HEK293T (cell line): ENCODE results near the gene PLD5.
"Not testable (repeated sequence)": the region's sequence is repeated elsewhere in the genome, so short reads cannot be mapped to it uniquely, and the experiment has no call there.

Experiments used
- CTCF ChIA-PET: fragments of 350-600 bp; formaldehyde crosslinking; extraction: SDS; loops from one replicate; lab custom pipeline; 2021; ENCODE audit warnings: antibody characterized with exemption, inconsistent platforms; lab: Yijun Ruan, JAX
- POLR2A ChIA-PET: fragments of 350-600 bp; formaldehyde crosslinking; extraction: SDS; loops from one replicate; lab custom pipeline; 2020; ENCODE audit warnings: antibody characterized with exemption, inconsistent platforms; lab: Yijun Ruan, JAX
- DNase-seq: peaks from one replicate; pipeline ENCODE4 v3.0.0; 2012; ENCODE audit warnings: mixed read lengths; ENCODE audit errors: extremely low spot score
- ARNT ChIP-seq: fragments of 450-650 bp; IDR thresholded peaks from 2 replicates; pipeline ENCODE4 v1.6.1; 2017; ENCODE audit warnings: mild to moderate bottlenecking
- BHLHE40 ChIP-seq: fragments of 450-650 bp; IDR thresholded peaks from 2 replicates; pipeline ENCODE4 v1.6.1; 2016; ENCODE audit warnings: mild to moderate bottlenecking, moderate library complexity, borderline replicate concordance
- CTBP1 ChIP-seq: fragments of 450-650 bp; IDR thresholded peaks from 2 replicates; pipeline ENCODE4 v1.6.1; 2016; ENCODE audit warnings: borderline replicate concordance
- ELF4 ChIP-seq: fragments of 450-650 bp; IDR thresholded peaks from 2 replicates; pipeline ENCODE4 v1.6.1; 2017; ENCODE audit warnings: antibody characterized with exemption
- FOXA1 ChIP-seq: fragments of 450-650 bp; IDR thresholded peaks from 2 replicates; pipeline ENCODE4 v1.6.1; 2016; ENCODE audit warnings: mild to moderate bottlenecking
- FOXK2 ChIP-seq: fragments of 450-650 bp; IDR thresholded peaks from 2 replicates; pipeline ENCODE4 v1.6.1; 2016; ENCODE audit warnings: mild to moderate bottlenecking
- FOXM1 ChIP-seq: fragments of 450-650 bp; IDR thresholded peaks from 2 replicates; pipeline ENCODE4 v1.6.1; 2017; ENCODE audit warnings: mild to moderate bottlenecking, borderline replicate concordance
- HDGF ChIP-seq: fragments of 450-650 bp; IDR thresholded peaks from 2 replicates; pipeline ENCODE4 v1.6.1; 2017; ENCODE audit warnings: antibody characterized with exemption, borderline replicate concordance
- L3MBTL2 ChIP-seq: fragments of 450-650 bp; conservative IDR thresholded peaks from 2 replicates; pipeline ENCODE4 v1.6.1; 2016; ENCODE audit warnings: mild to moderate bottlenecking
- LEF1 ChIP-seq: fragments of 450-650 bp; IDR thresholded peaks from 2 replicates; pipeline ENCODE4 v1.6.1; 2017; ENCODE audit warnings: mild to moderate bottlenecking, borderline replicate concordance
- NFRKB ChIP-seq: fragments of 450-650 bp; IDR thresholded peaks from 2 replicates; pipeline ENCODE4 v1.6.1; 2016; ENCODE audit warnings: mild to moderate bottlenecking, moderate library complexity
- SP1 ChIP-seq: fragments of 450-650 bp; IDR thresholded peaks from 2 replicates; pipeline ENCODE4 v1.6.1; 2017
- SUZ12 ChIP-seq: fragments of 450-650 bp; IDR thresholded peaks from 2 replicates; pipeline ENCODE4 v1.6.1; 2016; ENCODE audit warnings: mild to moderate bottlenecking
- TARDBP ChIP-seq: fragments of 450-650 bp; IDR thresholded peaks from 2 replicates; pipeline ENCODE4 v1.6.1; 2016
- ZNF384 ChIP-seq: fragments of 450-650 bp; IDR thresholded peaks from 2 replicates; pipeline ENCODE4 v1.6.1; 2016
- TF ChIP-seq, protein P1 (sequence below): fragments of 450-650 bp; IDR thresholded peaks from 2 replicates; pipeline ENCODE4 v1.6.1; 2016

Gene PLD5

DNA sequence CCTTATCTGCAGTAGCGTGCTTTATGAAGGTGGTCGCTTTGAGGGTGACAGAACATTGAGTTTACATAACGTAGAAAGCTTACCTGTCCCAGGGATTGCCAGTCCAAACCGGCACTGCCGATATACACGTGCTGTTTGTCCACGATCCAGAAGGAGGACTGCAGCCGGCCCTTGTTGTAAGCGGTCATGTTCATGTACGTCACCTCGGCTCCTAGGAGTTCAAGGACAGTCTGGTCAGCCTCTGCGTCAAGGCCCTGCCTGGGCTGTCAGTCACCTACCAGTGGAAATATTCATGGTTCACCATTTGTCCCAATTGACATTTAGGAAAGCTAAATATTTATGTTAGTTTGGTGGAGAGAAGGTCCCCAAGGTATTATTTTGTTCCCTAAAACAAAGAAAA, 304.6 kb downstream of the PLD5 start:
- no peak for TF ChIP-seq BHLHE40
- TF ChIP-seq LEF1 = no peak
- TF ChIP-seq TARDBP = no peak
- TF ChIP-seq NFRKB = no peak
- no peak for TF ChIP-seq ZNF384
- no peak for TF ChIP-seq CTBP1
- TF ChIP-seq, protein P1, sequence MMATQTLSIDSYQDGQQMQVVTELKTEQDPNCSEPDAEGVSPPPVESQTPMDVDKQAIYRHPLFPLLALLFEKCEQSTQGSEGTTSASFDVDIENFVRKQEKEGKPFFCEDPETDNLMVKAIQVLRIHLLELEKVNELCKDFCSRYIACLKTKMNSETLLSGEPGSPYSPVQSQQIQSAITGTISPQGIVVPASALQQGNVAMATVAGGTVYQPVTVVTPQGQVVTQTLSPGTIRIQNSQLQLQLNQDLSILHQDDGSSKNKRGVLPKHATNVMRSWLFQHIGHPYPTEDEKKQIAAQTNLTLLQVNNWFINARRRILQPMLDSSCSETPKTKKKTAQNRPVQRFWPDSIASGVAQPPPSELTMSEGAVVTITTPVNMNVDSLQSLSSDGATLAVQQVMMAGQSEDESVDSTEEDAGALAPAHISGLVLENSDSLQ = no peak
- no peak for TF ChIP-seq HDGF
- TF ChIP-seq SUZ12 = no peak
- TF ChIP-seq FOXM1 = no peak
- TF ChIP-seq FOXA1 = no peak
- TF ChIP-seq ELF4 = no peak
- POLR2A ChIA-PET = no interaction called here
- CTCF ChIA-PET = no interaction called here
- DNase-seq = no peak

DNA sequence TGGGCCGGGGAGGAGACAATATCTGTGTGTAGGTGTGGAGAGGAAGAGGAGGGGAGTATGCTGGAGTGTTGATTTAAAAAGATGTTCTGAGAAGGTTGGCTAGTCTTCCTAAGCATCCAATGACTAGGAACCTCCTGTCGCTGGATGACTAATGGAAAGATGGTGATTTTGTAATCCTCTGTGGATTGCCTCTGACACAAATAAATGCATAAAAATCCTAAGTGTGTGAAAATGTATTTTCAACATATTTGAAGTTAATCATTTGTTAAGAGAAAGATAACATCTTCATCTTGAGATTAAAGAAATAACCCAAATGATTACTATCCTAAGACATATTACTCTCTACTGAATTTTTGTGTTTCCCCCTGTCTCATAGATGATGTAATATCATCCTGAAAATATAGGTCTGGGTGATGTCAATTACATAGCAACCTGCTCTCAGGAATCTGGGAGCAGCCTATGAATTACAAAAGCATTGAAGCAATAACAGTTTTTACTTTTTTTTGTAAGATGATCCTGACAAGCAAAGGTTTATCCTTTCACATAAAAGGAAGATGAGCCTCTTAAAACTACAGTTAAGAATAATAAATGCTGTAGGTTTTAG, 305.1 kb downstream of the PLD5 start:
- POLR2A ChIA-PET = no interaction called here
- TF ChIP-seq FOXM1 (no peak), SUZ12 (no peak), L3MBTL2 (no peak), LEF1 (no peak), SP1 (no peak), FOXA1 (no peak), CTBP1 (no peak), ELF4 (no peak), HDGF (no peak)
- no peak for DNase-seq
- CTCF ChIA-PET = no interaction called here

DNA sequence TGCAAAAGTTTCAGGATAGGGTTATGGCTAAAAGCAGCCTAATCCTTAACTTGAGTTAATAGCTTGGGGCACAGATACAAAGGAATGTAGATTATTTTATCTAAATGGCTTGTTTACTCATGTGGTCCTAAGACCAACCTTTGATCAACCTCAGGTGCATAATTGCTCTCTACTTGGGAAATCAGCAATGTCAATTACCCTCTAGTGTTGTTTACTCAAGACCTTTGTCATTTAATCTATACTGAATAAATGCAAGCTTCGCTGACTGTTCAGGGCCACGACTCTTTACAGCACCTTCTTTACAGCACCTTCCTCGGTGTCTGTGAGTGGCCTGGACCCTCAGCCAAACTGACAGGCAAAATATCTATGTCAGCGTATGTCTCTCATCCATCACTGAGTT, 308.1 kb downstream of the PLD5 start:
- TF ChIP-seq LEF1 (no peak), TARDBP (no peak), ARNT (no peak), FOXA1 (no peak), NFRKB (no peak), FOXM1 (no peak), ZNF384 (no peak)
- ChIA-PET POLR2A (no interaction called here), CTCF (interaction anchor here (0.6 kb wide), 1 partner anchor 14 kb away, joined by 3 read pairs; no protein-coding TSS in a partner anchor)
- no peak for DNase-seq

DNA sequence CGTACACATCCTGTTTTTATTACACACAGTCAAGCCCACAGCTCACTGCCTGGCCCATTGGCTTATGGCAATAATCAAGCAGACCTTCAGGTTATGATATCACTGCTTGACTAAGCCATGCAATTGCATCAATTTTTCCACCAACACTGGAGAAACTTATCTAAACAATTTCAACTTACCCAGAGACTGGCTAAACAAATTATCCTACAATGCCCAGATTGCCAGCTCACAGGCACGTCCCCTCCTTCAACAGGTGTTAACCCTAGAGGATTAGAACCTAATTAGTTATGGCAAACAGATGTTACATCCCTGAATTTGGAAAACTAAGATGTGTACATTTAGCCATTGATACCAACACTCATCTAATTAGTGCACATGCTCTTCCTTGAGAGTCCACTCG, 310.0 kb downstream of the PLD5 start:
- DNase-seq, CTCF ChIA-PET, POLR2A ChIA-PET: not testable (repeated sequence)

DNA sequence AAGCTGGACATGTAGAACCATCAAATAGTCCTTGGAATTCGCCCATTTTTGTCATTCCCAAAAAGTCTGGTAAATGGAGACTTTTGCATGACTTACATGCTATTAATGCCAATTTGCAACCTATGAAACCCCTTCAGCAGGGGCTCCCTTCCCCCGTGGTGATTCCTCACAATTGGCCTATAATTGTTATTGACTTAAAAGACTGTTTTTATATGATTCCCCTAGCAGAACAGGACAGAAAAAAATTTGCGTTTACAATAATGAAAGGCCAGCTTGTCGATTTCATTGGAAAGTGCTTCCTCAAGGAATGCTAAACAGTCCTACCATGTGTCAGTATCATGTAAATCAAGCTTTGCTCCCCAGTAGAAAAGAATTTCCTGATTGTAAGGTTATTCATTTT, 311.5 kb downstream of the PLD5 start:
- CTCF ChIA-PET, DNase-seq, POLR2A ChIA-PET: not testable (repeated sequence)

DNA sequence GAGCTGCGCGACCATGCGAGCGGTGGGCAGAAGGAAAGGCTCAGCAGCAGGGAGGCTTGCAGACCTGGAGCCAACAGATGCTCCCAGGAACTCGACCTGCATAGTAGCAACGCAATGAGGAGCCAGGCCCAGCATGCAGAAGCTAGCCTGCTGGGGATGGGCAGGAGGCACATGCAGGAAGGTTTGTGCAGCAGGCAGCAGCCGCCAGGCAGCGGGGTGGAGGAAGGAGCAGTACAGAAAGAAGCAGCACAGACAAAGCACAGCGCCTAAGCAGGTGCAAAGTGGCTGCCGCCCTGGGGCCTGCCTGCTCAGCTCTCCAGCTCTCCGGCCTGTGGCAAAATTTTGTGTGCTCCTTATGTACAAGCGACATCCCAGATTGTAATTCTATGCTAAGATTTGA, 312.1 kb downstream of the PLD5 start:
- CTCF ChIA-PET = no interaction called here
- POLR2A ChIA-PET = no interaction called here
- no peak for TF ChIP-seq TARDBP
- no peak for TF ChIP-seq FOXM1
- TF ChIP-seq FOXA1 = no peak
- TF ChIP-seq SUZ12 = no peak
- no peak for DNase-seq

DNA sequence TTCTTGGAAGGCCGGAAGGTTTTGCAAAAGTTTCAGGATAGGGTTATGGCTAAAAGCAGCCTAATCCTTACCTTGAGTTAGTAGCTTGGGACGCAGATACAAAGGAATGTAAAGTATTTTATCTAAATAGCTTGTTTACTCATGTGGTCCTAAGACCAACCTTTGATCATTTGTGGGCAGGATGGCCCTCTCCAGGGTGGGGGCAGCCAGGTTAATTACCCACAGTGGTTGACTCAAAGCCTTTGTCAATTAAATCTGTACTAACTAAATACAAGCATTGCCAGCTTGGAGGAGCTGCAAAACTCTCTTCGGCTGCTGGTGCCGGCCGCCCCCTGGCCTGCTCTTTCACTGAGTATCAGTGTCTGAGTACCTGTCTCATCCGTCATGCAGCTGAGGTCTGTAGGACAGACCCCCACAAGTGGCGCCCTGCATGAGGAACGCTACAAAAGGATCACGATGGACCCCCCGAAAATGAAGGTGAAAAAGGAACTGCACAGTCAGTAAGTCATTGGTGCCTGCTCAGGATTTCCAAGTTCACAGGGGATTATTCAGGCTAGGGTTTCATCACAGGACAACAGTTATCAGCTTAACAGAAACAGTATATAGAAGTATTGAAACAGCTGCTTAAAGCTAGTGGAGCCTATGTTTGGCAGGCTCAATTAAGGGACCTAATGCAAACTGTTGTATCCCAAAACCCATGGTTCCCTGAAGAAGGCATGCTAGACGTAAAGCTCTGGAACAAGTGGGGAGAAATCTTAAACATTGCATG, 313.1 kb downstream of the PLD5 start:
- POLR2A ChIA-PET = no interaction called here

DNA sequence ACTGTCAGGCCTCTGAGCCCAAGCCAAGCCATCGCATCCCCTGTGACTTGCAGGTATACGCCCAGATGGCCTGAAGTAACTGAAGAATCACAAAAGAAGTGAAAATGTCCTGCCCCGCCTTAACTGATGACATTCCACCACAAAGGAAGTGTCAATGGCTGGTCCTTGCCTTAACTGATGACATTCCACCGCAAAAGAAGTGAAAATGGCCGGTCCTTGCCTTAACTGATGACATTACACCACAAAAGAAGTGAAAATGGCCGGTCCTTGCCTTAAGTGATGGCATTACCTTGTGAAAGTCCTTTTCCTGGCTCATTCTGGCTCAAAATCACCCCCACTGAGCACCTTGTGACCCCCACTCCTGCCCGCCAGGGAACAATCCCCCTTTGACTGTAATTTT, 314.2 kb downstream of the PLD5 start:
- DNase-seq, CTCF ChIA-PET, POLR2A ChIA-PET: not testable (repeated sequence)

More for the DNA sequence above, 313.1 kb downstream of the PLD5 start:
- CTCF ChIA-PET = no interaction called here
- no peak for TF ChIP-seq CTBP1
- no peak for TF ChIP-seq NFRKB
- no peak for TF ChIP-seq SUZ12
- TF ChIP-seq TARDBP = no peak
- TF ChIP-seq FOXK2 = no peak
- no peak for TF ChIP-seq BHLHE40
- no peak for TF ChIP-seq FOXM1
- no peak for TF ChIP-seq FOXA1
- no peak for TF ChIP-seq ARNT
- TF ChIP-seq LEF1 = no peak
- no peak for TF ChIP-seq HDGF
- TF ChIP-seq ZNF384 = no peak
- TF ChIP-seq SP1 = no peak
- TF ChIP-seq, protein P1 = no peak
- TF ChIP-seq ELF4 = no peak
- no peak for TF ChIP-seq L3MBTL2
- DNase-seq = no peak
